Parathyroid adenoma (tissue), 2 donors: ENCODE measurements around the gene PLAAT4.
"Not testable (repeated sequence)": the region's sequence is repeated elsewhere in the genome, so short reads cannot be mapped to it uniquely, and the experiment has no call there.

Source experiments
- H2AFZ ChIP-seq: fragments of 300-600 bp; sonication (generic); one replicate; pipeline ENCODE4 v1.7.0; 2017; ENCODE audit warnings: antibody characterized with exemption, mild to moderate bottlenecking
- H3K27ac ChIP-seq: fragments of 300-600 bp; sonication (generic); one replicate; pipeline ENCODE4 v1.7.0; 2017
- H3K27me3 ChIP-seq: fragments of 300-600 bp; sonication (generic); one replicate; pipeline ENCODE4 v1.7.0; 2017; ENCODE audit warnings: low read length; ENCODE audit not compliant: control insufficient read depth, insufficient read depth
- H3K36me3 ChIP-seq: fragments of 300-600 bp; sonication (generic); one replicate; pipeline ENCODE4 v1.7.0; 2017; ENCODE audit warnings: low read length; ENCODE audit not compliant: control insufficient read depth, insufficient read depth
- H3K4me1 ChIP-seq: fragments of 300-600 bp; sonication (generic); one replicate; pipeline ENCODE4 v1.7.0; 2017; ENCODE audit warnings: control low read depth
- H3K4me2 ChIP-seq: fragments of 300-600 bp; sonication (generic); one replicate; pipeline ENCODE4 v1.7.0; 2017; ENCODE audit warnings: low read length
- H3K4me3 ChIP-seq: fragments of 300-600 bp; sonication (generic); one replicate; pipeline ENCODE4 v1.7.0; 2017; ENCODE audit warnings: low read depth, low read length
- H3K79me2 ChIP-seq: fragments of 300-600 bp; sonication (generic); one replicate; pipeline ENCODE4 v1.7.0; 2017; ENCODE audit warnings: control low read depth
- H3K9ac ChIP-seq: fragments of 300-600 bp; sonication (generic); one replicate; pipeline ENCODE4 v1.7.0; 2017; ENCODE audit warnings: mild to moderate bottlenecking
- H3K9me3 ChIP-seq: fragments of 300-600 bp; sonication (generic); one replicate; pipeline ENCODE4 v1.7.0; 2017; ENCODE audit warnings: low read length; ENCODE audit not compliant: control insufficient read depth
- TF ChIP-seq, protein P1 (sequence below): fragments of 300-600 bp; sonication (generic); IDR thresholded peaks from one replicate; pipeline ENCODE4 v1.7.0; 2017; ENCODE audit warnings: antibody characterized with exemption, mild to moderate bottlenecking
- donor health status: primary hyperparathyroidism.

The PLAAT4 gene

DNA sequence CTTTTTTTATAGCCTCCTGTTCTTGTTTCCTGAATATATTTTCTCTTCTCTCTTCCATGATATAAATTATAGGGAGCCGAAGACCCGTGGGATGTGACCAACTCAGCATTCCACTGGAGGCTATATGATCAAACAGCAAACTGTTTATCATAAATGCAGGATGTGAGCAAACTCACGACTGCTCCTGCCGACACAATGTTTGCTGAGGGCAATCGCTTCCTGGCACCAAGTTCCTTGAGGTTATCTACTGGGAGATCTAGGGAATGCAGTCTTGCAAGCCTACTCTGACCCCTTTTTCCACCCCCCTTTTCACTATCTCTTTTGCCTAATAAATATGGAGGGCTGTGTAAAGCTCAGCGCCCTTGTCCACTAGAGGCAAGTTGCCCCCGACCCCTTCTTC lies 13.5 kb upstream of the PLAAT4 start:
- Histone ChIP-seq H2AFZ (no peak overlapping the region), H3K27ac (no peak overlapping the region), H3K9ac (no peak overlapping the region), H3K79me2 (no peaks in the 10 kb centered on the region), H3K27me3 (no peaks in the 10 kb centered on the region), H3K4me2 (no peak overlapping the region), H3K4me1 (no peaks in the 10 kb centered on the region), H3K9me3 (no peaks in the 10 kb centered on the region), H3K4me3 (no peak overlapping the region), H3K36me3 (no peaks in the 10 kb centered on the region)
- TF ChIP-seq, protein P1, sequence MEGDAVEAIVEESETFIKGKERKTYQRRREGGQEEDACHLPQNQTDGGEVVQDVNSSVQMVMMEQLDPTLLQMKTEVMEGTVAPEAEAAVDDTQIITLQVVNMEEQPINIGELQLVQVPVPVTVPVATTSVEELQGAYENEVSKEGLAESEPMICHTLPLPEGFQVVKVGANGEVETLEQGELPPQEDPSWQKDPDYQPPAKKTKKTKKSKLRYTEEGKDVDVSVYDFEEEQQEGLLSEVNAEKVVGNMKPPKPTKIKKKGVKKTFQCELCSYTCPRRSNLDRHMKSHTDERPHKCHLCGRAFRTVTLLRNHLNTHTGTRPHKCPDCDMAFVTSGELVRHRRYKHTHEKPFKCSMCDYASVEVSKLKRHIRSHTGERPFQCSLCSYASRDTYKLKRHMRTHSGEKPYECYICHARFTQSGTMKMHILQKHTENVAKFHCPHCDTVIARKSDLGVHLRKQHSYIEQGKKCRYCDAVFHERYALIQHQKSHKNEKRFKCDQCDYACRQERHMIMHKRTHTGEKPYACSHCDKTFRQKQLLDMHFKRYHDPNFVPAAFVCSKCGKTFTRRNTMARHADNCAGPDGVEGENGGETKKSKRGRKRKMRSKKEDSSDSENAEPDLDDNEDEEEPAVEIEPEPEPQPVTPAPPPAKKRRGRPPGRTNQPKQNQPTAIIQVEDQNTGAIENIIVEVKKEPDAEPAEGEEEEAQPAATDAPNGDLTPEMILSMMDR: no peak

DNA sequence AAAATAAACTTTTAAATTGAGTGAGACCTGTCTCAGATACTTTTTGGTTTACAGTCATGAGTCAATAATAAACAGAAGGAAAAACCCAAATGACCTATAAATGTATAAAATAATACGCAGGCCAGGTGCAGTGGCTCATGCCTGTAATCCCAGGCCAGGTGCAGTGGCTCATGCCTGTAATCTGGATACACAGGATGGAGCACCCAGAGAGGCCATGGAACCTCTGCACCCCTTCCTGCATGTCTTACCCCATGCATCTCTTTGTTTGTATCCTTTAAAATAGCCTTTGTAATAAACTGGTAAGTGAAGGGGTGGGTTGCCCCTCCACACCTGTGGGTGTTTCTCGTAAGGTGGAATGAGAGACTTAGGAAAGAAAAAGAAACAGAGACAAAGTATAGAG lies 8.9 kb upstream of the PLAAT4 start:
- H3K4me3 ChIP-seq: no peak overlapping the region
- H2AFZ ChIP-seq: no peak overlapping the region
- H3K27me3 ChIP-seq: no peaks in the 10 kb centered on the region
- H3K27ac ChIP-seq: no peak overlapping the region
- H3K9ac ChIP-seq: no peak overlapping the region
- no peaks in the 10 kb centered on the region for H3K79me2 ChIP-seq
- H3K4me1 ChIP-seq: no peaks in the 10 kb centered on the region
- H3K36me3 ChIP-seq: no peaks in the 10 kb centered on the region
- H3K9me3 ChIP-seq: no peaks in the 10 kb centered on the region
- no peak overlapping the region for H3K4me2 ChIP-seq
- TF ChIP-seq, protein P1: no peak

DNA sequence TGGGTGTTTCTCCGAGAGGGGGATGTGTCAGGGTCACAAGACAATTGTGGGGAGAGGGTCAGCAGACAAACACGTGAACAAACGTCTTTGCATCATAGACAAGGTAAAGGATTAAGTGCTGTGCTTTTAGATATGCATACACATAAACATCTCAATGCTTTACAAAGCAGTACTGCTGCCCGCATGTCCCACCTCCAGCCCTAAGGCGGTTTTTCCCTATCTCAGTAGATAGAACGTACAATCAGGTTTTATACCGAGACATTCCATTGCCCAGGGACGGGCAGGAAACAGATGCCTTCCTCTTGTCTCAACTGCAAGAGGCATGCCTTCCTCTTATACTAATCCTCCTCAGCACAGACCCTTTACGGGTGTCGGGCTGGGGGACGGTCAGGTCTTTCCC lies 8.5 kb upstream of the PLAAT4 start:
- not testable (repeated sequence) for H3K9me3 ChIP-seq, H3K79me2 ChIP-seq, H3K27me3 ChIP-seq, H3K4me2 ChIP-seq, H3K36me3 ChIP-seq, H3K9ac ChIP-seq, H3K4me1 ChIP-seq, H3K27ac ChIP-seq, H3K4me3 ChIP-seq, H2AFZ ChIP-seq

DNA sequence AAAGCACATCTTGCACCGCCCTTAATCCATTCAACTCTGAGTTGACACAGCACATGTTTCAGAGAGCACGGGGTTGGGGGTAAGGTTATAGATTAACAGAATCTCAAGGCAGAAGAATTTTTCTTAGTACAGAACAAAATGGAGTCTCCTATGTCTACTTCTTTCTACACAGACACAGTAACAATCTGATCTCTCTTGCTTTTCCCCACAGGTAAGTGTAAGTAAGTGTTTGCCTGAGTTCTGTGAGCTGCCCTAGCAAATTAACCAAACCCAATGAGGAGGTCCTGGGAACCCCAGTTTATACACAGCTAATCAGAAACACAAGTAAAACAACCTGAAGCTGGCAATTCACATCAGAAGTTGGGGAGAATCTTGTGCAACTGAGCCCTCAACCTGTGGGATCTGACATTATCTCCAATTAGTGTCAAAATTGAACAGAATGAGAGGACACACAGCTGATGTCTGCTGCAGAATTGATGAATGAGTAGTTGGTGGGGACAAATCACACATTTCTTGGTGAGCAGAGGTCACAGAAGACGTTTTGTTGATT lies 7.8 kb upstream of the PLAAT4 start:
- H3K9ac ChIP-seq, H3K27ac ChIP-seq, H3K27me3 ChIP-seq, H3K4me1 ChIP-seq, H3K9me3 ChIP-seq, H3K36me3 ChIP-seq, H3K4me3 ChIP-seq, H3K4me2 ChIP-seq, H3K79me2 ChIP-seq, H2AFZ ChIP-seq: not testable (repeated sequence)

DNA sequence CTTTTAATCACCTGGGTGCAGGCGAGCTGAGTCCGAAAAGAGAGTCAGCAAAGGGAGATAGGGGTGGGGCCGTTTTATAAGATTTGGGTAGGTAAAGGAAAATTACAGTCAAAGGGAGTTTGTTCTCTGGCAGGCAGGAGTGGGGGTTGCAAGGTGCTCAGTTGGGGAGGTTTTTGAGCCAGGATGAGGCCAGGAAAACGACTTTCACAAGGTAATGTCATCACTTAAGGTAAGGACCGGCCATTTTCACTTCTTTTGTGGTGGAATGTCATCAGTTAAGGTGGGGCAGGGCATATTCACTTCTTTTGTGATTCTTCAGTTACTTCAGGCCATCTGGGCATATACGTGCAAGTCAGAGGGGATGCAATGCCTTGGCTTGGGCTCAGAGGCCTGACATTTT lies 7.2 kb upstream of the PLAAT4 start:
- H3K27me3 ChIP-seq, H3K9ac ChIP-seq, H3K4me1 ChIP-seq, H2AFZ ChIP-seq, H3K9me3 ChIP-seq, H3K79me2 ChIP-seq, H3K4me3 ChIP-seq, H3K27ac ChIP-seq, H3K36me3 ChIP-seq, H3K4me2 ChIP-seq: not testable (repeated sequence)

DNA sequence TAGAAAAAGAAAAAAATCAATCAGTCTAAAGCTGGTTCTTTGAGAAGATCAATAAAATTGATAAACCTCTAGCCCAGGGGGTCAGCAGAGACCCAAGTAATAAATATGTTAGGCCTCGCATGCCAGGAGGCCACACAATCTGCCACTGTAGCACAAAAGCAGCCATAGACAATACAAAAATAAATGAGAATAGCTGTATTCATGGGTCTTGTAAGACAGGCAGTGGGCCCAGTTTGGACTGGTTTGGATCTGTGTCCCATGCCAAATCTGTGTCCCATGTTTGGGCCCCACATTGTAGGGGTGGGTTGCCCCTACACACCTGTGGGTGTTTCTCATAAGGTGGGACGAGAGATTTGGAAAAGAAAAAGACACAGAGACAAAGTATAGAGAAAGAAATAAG lies 6.6 kb upstream of the PLAAT4 start:
- no peaks in the 10 kb centered on the region for H3K27me3 ChIP-seq
- H3K4me2 ChIP-seq: no peak overlapping the region
- no peaks in the 10 kb centered on the region for H3K36me3 ChIP-seq
- TF ChIP-seq, protein P1: no peak
- H2AFZ ChIP-seq: no peak overlapping the region
- H3K79me2 ChIP-seq: no peaks in the 10 kb centered on the region
- H3K9ac ChIP-seq: no peak overlapping the region
- no peak overlapping the region for H3K27ac ChIP-seq
- no peak overlapping the region for H3K4me3 ChIP-seq
- no peaks in the 10 kb centered on the region for H3K9me3 ChIP-seq
- H3K4me1 ChIP-seq: no peaks in the 10 kb centered on the region

DNA sequence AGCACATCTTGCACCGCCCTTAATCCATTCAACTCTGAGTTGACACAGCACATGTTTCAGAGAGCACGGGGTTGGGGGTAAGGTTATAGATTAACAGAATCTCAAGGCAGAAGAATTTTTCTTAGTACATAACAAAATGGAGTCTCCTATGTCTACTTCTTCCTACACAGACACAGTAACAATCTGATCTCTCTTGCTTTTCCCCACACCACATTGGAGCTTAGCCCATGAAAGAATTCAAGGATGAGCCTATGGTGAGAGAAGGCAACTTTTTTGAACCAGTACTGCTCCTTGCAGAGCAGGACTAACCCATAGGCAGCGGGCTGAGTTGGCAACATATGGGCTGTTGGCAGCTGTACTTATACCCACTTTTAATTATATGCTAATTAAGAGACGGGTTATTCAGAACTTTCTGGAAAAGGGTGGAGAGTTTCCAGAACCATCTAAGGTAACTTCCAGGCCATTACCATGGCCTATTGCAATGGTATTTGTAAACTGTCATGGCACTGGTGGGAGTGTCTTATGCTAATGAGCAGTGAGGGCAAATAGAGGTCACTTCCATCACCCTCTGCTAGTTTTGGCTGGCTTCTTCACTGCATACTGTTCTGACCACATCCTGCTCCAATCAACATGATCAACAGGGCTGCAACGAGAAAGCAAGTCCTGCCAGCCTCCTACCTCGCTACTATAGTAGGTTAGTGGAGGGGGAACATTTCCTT lies 5.4 kb upstream of the PLAAT4 start:
- not testable (repeated sequence) for H3K9me3 ChIP-seq, H3K4me3 ChIP-seq, H3K4me2 ChIP-seq, H3K79me2 ChIP-seq, H3K4me1 ChIP-seq, H3K9ac ChIP-seq, H3K27me3 ChIP-seq, H3K27ac ChIP-seq, H2AFZ ChIP-seq, H3K36me3 ChIP-seq
